GM19035 (cell line): ENCODE measurements around the gene GLCCI1.

Source experiments
- ATAC-seq: cut with Tn5 transposase; IDR thresholded peaks from one replicate; pipeline ENCODE4 v1.9.1; 2021; ENCODE audit not compliant: unreplicated experiment

Gene GLCCI1

GRCh38 chr7:7959979-7960670 is 8.5 kb upstream of the GLCCI1 start:
- ATAC-seq: peak; percentile 77

GRCh38 chr7:7962851-7963250 is 5.7 kb upstream of the GLCCI1 start:
- no peak for ATAC-seq

- no peak for ATAC-seq
These were observed 4.3 kb upstream of the GLCCI1 start for GRCh38 chr7:7964250-7964649.

GRCh38 chr7:7964691-7965090 is 3.9 kb upstream of the GLCCI1 start:
- no peak for ATAC-seq

- no peak for ATAC-seq
These were observed 3.3 kb upstream of the GLCCI1 start for GRCh38 chr7:7965301-7965700.

- no peak for ATAC-seq
These were observed 2.4 kb upstream of the GLCCI1 start for GRCh38 chr7:7966141-7966734.

GRCh38 chr7:7967886-7968543 is 581 bp upstream of the GLCCI1 start:
- ATAC-seq: no peak

GRCh38 chr7:7969306-7970236 is 975 bp downstream of the GLCCI1 start:
- ATAC-seq: no peak

GRCh38 chr7:7970237-7970530 is 1.6 kb downstream of the GLCCI1 start:
- no peak for ATAC-seq

GRCh38 chr7:7970531-7971307 is 2.1 kb downstream of the GLCCI1 start:
- no peak for ATAC-seq

- ATAC-seq: no peak
These were observed 2.9 kb downstream of the GLCCI1 start for GRCh38 chr7:7971308-7972040.

- ATAC-seq: no peak
These were observed 3.5 kb downstream of the GLCCI1 start for GRCh38 chr7:7972128-7972527.

- ATAC-seq: no peak
These were observed 4.5 kb downstream of the GLCCI1 start for GRCh38 chr7:7972922-7973594.

- no peak for ATAC-seq
These were observed 8.1 kb downstream of the GLCCI1 start for GRCh38 chr7:7976677-7977076.

- no peak for ATAC-seq
These were observed 9.2 kb downstream of the GLCCI1 start for GRCh38 chr7:7977774-7978173.

GRCh38 chr7:7978860-7979259 is 10.3 kb downstream of the GLCCI1 start:
- no peak for ATAC-seq

- no peak for ATAC-seq
These were observed 11.0 kb downstream of the GLCCI1 start for GRCh38 chr7:7979558-7979957.

- ATAC-seq: no peak
These were observed 11.5 kb downstream of the GLCCI1 start for GRCh38 chr7:7980134-7980533.

- no peak for ATAC-seq
These were observed 14.3 kb downstream of the GLCCI1 start for GRCh38 chr7:7982904-7983303.

GRCh38 chr7:7984424-7984823 is 15.8 kb downstream of the GLCCI1 start:
- no peak for ATAC-seq
